T47D (cell line): ENCODE measurements around the gene MRGPRE.

Experiments
- DNase-seq, 2 experiments: peaks; one replicate each; pipeline versions ENCODE4 v3.0.0 to v3.0.0-alpha.2; 2011 to 2012; ENCODE audit warnings: low read depth in 1 of 2, low spot score in 1 of 2
- JUND ChIP-seq: IDR thresholded peaks from 2 replicates; pipeline ENCODE4 v1.6.1; 2012; ENCODE audit warnings: low read depth
- in situ Hi-C: cut with HindIII; loops from 2 replicates; pipeline ENCODE4 v1.10.0; 2016; ENCODE audit warnings: low sequenced_read_pairs, low pct_unique_long_range_greater_than_20kb

MRGPRE gene

DNA sequence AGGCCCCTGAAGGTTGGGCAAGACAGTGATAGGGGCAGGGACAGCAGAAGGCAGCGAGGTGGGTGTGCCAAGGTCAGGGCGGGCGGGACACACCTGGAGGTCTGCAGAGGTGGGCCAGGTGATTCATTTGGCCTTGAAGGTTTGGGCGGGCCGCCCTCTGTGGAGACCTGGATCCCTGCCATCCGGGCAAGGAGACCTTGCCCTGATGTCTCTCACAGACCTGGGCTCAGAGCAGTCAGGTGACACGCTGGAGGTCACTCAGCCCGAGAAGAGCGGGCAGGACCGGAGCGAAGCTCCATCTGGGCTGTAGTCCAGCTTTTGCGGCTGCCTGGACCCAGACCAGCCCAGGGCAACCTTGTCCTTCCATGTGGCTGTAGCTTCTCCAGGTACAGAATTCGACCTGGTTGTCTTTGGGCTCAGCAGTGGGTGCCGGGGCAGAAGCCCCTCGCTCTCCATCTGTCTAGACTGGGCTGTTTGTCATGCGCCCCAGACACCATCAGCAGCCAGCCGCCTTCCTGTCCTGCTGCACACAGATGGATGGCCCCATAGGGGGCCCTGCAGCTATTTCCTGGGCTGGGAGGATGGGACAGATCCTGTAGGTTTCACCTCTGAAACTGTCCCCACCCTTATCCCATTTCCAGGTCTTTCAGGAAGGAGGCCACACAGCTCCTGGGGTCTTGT lies 16.7 kb downstream of the MRGPRE start:
- DNase-seq: no peak
- in situ Hi-C loops: no loop called here
- no peak for TF ChIP-seq JUND

GRCh38 chr11:3214420-3214699 lies 17.9 kb downstream of the MRGPRE start:
- DNase-seq: no peak
- in situ Hi-C loops: no loop called here
- no peak for TF ChIP-seq JUND

GRCh38 chr11:3213659-3214419 lies 18.4 kb downstream of the MRGPRE start:
- in situ Hi-C loops: no loop called here
- no peak for TF ChIP-seq JUND
- no peak for DNase-seq

GRCh38 chr11:3208272-3208671 lies 23.9 kb downstream of the MRGPRE start:
- TF ChIP-seq JUND: no peak
- DNase-seq: no peak
- in situ Hi-C loops: no loop called here

DNA sequence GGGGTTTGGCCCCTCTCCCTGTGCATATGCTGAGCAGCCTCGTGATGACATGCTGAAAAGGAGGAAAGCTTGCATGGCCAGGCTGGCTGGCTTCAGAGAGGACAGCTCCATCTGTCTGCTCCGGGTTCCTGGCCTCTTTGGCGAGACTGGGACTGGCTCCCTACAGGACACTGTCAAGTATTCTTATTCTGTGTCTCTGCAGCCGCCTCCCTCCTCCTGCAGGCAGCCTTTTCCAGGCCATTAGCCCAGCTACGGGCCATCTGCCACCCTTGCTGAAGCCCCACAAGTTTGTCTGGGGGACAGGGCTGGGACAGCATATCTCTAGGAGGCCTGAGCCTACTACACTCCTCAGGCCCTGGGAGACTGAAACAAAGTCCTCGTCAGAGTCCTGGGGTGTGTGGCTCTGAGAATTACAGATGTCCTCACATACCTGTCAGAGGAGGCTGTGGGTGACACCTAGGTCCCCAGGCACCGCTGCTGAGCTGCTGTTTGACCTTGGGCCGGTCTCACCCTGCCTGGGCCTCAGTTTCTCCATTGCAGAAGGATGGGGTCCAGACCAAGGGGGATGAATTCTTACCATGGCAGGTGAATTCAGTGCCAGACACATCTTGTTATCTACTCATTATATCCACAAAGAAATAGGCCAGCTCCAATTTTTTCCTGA lies 24.6 kb downstream of the MRGPRE start:
- no peak for TF ChIP-seq JUND
- in situ Hi-C loops: no loop called here
- DNase-seq: no peak

- in situ Hi-C loops: no loop called here
- DNase-seq: no peak
- no peak for TF ChIP-seq JUND
Measured at GRCh38 chr11:3206922-3207204, 25.4 kb downstream of the MRGPRE start.

DNA sequence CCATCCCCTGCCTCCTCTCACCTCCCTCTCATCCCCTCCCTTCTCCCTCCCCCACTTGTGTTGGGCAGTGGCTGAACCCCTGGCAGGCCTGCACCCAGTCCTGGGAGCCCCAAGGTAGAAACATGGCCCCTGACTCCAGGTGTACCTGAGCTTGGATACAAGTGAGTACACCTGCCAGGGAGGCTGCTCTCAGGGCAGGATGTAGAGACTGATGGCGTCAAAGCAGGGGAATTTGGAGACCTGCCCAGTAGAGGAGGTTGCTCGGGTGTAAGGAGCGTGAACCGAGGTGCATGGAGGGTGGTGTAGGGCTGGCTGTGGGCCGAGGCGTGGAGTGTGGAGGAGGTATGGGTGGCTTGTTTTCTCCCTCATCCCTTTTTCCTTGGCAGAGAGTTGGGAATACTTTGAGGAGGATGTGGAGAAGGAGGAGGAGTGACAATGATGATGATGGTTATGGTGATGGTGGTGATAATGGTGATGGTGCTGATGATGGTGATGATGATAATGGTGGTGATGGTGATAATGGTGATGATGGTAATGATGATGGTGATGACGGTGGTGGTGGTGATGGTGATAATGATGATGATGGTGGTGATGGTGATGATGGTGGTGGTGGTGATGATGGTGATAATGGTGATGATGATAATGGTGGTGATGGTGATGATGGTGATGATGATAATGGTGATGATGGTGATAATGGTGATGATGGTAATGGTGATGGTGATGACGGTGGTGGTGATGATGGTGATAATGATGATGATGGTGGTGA lies 25.9 kb downstream of the MRGPRE start:
- in situ Hi-C loops: no loop called here
- TF ChIP-seq JUND: no peak

DNA sequence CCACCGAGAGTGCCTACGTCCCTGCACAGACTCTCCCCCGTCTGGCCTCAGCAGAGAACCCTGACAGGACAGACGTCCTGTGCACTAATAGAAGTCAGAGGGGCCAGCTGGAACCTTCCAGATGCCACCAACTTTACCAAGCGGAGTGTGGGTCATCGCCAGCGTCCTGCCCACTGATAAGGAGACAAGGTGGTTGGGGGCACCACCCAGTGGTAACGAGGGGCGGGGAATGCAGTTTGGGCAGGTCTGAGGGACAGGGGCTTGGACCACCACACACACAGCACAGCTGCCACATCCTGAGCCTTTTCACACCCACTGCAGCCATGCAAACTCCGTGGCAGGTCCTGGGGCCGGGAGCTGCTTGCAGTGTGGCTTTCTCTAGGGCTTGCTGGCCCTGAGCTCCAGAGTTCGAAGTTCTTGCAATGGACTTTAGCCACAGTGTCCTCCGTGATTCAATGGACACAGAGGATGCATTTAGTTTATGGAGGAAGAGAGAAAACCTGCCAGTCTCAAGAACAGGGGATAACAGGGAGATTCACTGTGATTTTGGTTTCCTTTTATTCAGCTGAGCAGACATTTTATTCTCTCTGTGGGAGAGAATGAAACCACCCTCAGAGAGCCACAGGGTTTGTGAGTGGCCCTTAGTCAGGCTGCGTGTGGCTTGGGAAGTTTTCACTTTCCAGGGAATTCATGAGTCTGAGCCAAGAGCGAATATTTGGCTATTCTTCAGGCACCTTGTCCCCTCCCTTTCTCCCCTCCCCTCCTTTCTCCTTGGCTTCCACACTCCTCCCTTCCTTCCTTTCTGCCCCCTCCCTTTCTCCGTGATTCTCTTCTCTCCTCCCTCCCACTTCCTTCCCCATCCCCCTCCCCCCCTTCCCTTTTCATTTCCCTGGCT lies 26.7 kb downstream of the MRGPRE start:
- in situ Hi-C loops: no loop called here
- no peak for TF ChIP-seq JUND
- DNase-seq: no peak

More for the DNA sequence above, 25.9 kb downstream of the MRGPRE start:
- no peak for DNase-seq

GRCh38 chr11:3204141-3205015 lies 27.8 kb downstream of the MRGPRE start:
- in situ Hi-C loops: no loop called here
- no peak for DNase-seq
- TF ChIP-seq JUND: no peak

DNA sequence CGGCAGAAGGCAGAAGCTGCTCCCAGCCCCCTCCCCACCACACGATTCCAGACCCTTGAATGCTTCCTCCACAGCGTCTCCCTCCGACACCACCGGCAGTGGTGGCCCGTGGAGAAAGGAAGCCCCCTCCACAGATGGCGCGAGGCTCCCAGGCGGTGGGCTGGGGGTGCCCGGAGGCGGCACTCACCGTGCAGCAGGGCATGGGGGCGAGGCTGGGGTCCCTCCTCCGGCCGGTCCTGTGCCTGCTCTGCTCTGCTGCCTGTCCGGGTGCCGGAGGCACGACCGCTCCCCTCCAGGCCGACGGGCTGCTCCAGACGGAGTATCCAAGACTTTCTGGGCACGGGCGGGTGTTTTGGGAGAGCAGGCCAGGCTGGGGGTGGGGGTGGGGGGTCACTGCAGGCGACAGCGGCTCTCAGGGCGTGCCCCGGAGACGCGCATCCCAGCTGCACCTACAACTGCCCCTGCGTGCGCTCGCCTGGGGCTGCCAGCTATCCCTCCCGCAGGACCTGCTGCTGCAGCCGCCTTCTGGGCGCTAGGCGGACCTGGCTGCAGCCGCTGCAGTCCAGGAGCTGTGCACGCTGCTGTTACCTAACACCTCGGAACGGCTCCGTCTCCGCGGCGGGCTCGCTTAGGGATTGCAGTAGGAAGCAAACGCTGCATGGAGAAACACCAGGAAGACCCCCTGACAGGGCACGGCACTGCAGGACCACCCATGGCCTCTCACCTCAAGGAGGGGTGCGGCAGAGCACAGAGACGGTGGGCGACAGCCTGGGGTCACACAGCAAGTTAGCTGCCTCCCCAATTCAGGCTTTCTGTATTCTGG lies 28.8 kb downstream of the MRGPRE start:
- DNase-seq: peak; percentile 23 to 56
- no peak for TF ChIP-seq JUND
- in situ Hi-C loops: no loop called here

GRCh38 chr11:3202759-3203158 lies 29.5 kb downstream of the MRGPRE start:
- no peak for TF ChIP-seq JUND
- no peak for DNase-seq
- in situ Hi-C loops: no loop called here
